Progenitor cell of endocrine pancreas (in vitro differentiated cells): Measurements from ENCODE around the gene USH1C. TPM values are rescaled to one million over a fixed set of nuclear protein-coding genes. Genes with fewer than 3 reads are reported as not detected.

Experiments
- DNase-seq: peaks from one replicate; pipeline ENCODE4 v3.0.0; 2021; ENCODE audit warnings: low spot score; ENCODE audit not compliant: unreplicated experiment
- H3K27ac Mint-ChIP-seq: 2 replicates; pipeline ENCODE4 v1.8.0; 2021; ENCODE audit warnings: mild to moderate bottlenecking, moderate library complexity, mixed read lengths
- H3K27me3 Mint-ChIP-seq: 2 replicates; pipeline ENCODE4 v1.8.0; 2021; ENCODE audit warnings: mixed read lengths
- H3K36me3 Mint-ChIP-seq: 2 replicates; pipeline ENCODE4 v1.8.0; 2022; ENCODE audit warnings: mixed read lengths; ENCODE audit not compliant: insufficient read depth
- H3K4me1 Mint-ChIP-seq: 2 replicates; pipeline ENCODE4 v1.8.0; 2021; ENCODE audit warnings: low read depth, mixed read lengths
- H3K4me3 Mint-ChIP-seq: 2 replicates; pipeline ENCODE4 v1.8.0; 2021; ENCODE audit warnings: low read depth, mild to moderate bottlenecking, moderate library complexity, mixed read lengths
- H3K9me3 Mint-ChIP-seq: 2 replicates; pipeline ENCODE4 v1.8.0; 2021; ENCODE audit warnings: low read depth, mixed read lengths
- CTCF ChIP-seq: fragments of 200-600 bp; sonication (generic); IDR thresholded peaks from one replicate; pipeline ENCODE4 v1.5.0; 2021; ENCODE audit warnings: antibody characterized with exemption, mild to moderate bottlenecking; ENCODE audit not compliant: unreplicated experiment
- total RNA-seq: library from RNA; stranded (reverse); gene quantifications from 2 replicates; pipeline ENCODE4 v1.2.1, GENCODE V29; 2021

Gene USH1C
- total RNA-seq, 1 donor from 2014 or later = 15.8 TPM

- no peak overlapping the region for H3K27ac Mint-ChIP-seq
- H3K36me3 Mint-ChIP-seq = no peaks in the 10 kb centered on the region
- H3K27me3 Mint-ChIP-seq = peaks cover 26% of the 10 kb centered on the region
- no peaks in the 10 kb centered on the region for H3K4me1 Mint-ChIP-seq
- H3K4me3 Mint-ChIP-seq = no peak overlapping the region
- no peaks in the 10 kb centered on the region for H3K9me3 Mint-ChIP-seq
- no peak for DNase-seq
- no peak for TF ChIP-seq CTCF
Observed at GRCh38 chr11:17500673-17501072, 43.5 kb downstream of the USH1C start.

- Mint-ChIP-seq H3K4me3 (no peak overlapping the region), H3K4me1 (no peaks in the 10 kb centered on the region), H3K27me3 (peaks cover 26% of the 10 kb centered on the region), H3K27ac (no peak overlapping the region), H3K36me3 (no peaks in the 10 kb centered on the region), H3K9me3 (no peaks in the 10 kb centered on the region)
- TF ChIP-seq CTCF = peak; percentile 57
- no peak for DNase-seq
Observed at GRCh38 chr11:17498475-17498874, 45.7 kb downstream of the USH1C start.

- H3K4me3 Mint-ChIP-seq = no peak overlapping the region
- TF ChIP-seq CTCF = no peak
- H3K27ac Mint-ChIP-seq = no peak overlapping the region
- no peaks in the 10 kb centered on the region for H3K9me3 Mint-ChIP-seq
- DNase-seq = no peak
- no peaks in the 10 kb centered on the region for H3K4me1 Mint-ChIP-seq
- H3K27me3 Mint-ChIP-seq = peaks cover 26% of the 10 kb centered on the region
- H3K36me3 Mint-ChIP-seq = no peaks in the 10 kb centered on the region
Observed at GRCh38 chr11:17498058-17498457, 46.2 kb downstream of the USH1C start.

GRCh38 chr11:17496406-17496805, 47.8 kb downstream of the USH1C start:
- no peak overlapping the region for H3K27ac Mint-ChIP-seq
- no peaks in the 10 kb centered on the region for H3K9me3 Mint-ChIP-seq
- no peaks in the 10 kb centered on the region for H3K36me3 Mint-ChIP-seq
- H3K4me1 Mint-ChIP-seq = no peaks in the 10 kb centered on the region
- DNase-seq = no peak
- no peak for TF ChIP-seq CTCF
- H3K4me3 Mint-ChIP-seq = no peak overlapping the region
- H3K27me3 Mint-ChIP-seq = peaks cover 31% of the 10 kb centered on the region

- Mint-ChIP-seq H3K4me3 (no peak overlapping the region), H3K9me3 (no peaks in the 10 kb centered on the region), H3K36me3 (no peaks in the 10 kb centered on the region), H3K27me3 (peaks cover 37% of the 10 kb centered on the region), H3K4me1 (no peaks in the 10 kb centered on the region), H3K27ac (no peak overlapping the region)
- TF ChIP-seq CTCF = no peak
- no peak for DNase-seq
Observed at GRCh38 chr11:17494019-17494418, 50.2 kb downstream of the USH1C start.

GRCh38 chr11:17490938-17491337, 53.3 kb downstream of the USH1C start:
- no peaks in the 10 kb centered on the region for H3K4me1 Mint-ChIP-seq
- peaks cover 42% of the 10 kb centered on the region for H3K27me3 Mint-ChIP-seq
- no peak for DNase-seq
- TF ChIP-seq CTCF = no peak
- no peaks in the 10 kb centered on the region for H3K36me3 Mint-ChIP-seq
- H3K4me3 Mint-ChIP-seq = no peak overlapping the region
- no peak overlapping the region for H3K27ac Mint-ChIP-seq
- no peaks in the 10 kb centered on the region for H3K9me3 Mint-ChIP-seq
